Measurements from ENCODE around the gene NPC1.
A peak's percentile ranks its signal among the peaks of the same experiment; 100 is the strongest.
"Not testable (repeated sequence)": the region's sequence is repeated elsewhere in the genome, so short reads cannot be mapped to it uniquely, and the experiment has no call there.

NPC1 gene

GRCh38 chr18:23523429-23524212, 62.7 kb downstream of the NPC1 start:
- no peak for DNase-seq (ENCODE audit: low read depth)

GRCh38 chr18:23521907-23522306, 64.4 kb downstream of the NPC1 start:
- DNase-seq (ENCODE audit: low read depth): no peak

- no peak for DNase-seq (ENCODE audit: low read depth)
Observed at GRCh38 chr18:23521271-23521670, 65.0 kb downstream of the NPC1 start.

GRCh38 chr18:23519734-23520133, 66.6 kb downstream of the NPC1 start:
- DNase-seq (ENCODE audit: low read depth): no peak

- peak; percentile 53 for DNase-seq (ENCODE audit: low read depth)
Observed at GRCh38 chr18:23515911-23516546, 70.3 kb downstream of the NPC1 start.

- DNase-seq (ENCODE audit: low read depth): no peak
Observed at GRCh38 chr18:23512641-23513040, 73.7 kb downstream of the NPC1 start.

GRCh38 chr18:23512216-23512615, 74.1 kb downstream of the NPC1 start:
- DNase-seq (ENCODE audit: low read depth): not testable (repeated sequence)

- not testable (repeated sequence) for DNase-seq (ENCODE audit: low read depth)
Observed at GRCh38 chr18:23510923-23511322, 75.4 kb downstream of the NPC1 start.

- DNase-seq (ENCODE audit: low read depth): no peak
Observed at GRCh38 chr18:23506393-23506792, 79.9 kb downstream of the NPC1 start.

- no peak for DNase-seq (ENCODE audit: low read depth)
Observed at GRCh38 chr18:23504720-23505119, 81.6 kb downstream of the NPC1 start.

- DNase-seq (ENCODE audit: low read depth): no peak
Observed at GRCh38 chr18:23503963-23504344, 82.4 kb downstream of the NPC1 start.

GRCh38 chr18:23503038-23503962, 83.0 kb downstream of the NPC1 start, which contains the start of gene RMC1:
RMC1 (plus strand) TSS chr18:23503511; CDS start chr18:23503619, 108 bp downstream.
- DNase-seq (ENCODE audit: low read depth): peak; percentile 99

- DNase-seq (ENCODE audit: low read depth): no peak
Observed at GRCh38 chr18:23502516-23503037, 83.7 kb downstream of the NPC1 start.

- DNase-seq (ENCODE audit: low read depth): no peak
Observed at GRCh38 chr18:23501626-23502025, 84.7 kb downstream of the NPC1 start.

- no peak for DNase-seq (ENCODE audit: low read depth)
Observed at GRCh38 chr18:23499291-23499781, 87.0 kb downstream of the NPC1 start.

- peak; percentile 45 for DNase-seq (ENCODE audit: low read depth)
Observed at GRCh38 chr18:23498877-23499276, 87.4 kb downstream of the NPC1 start.

GRCh38 chr18:23498117-23498516, 88.2 kb downstream of the NPC1 start:
- no peak for DNase-seq (ENCODE audit: low read depth)

GRCh38 chr18:23495723-23496440, 90.4 kb downstream of the NPC1 start:
- DNase-seq (ENCODE audit: low read depth): no peak

GRCh38 chr18:23494992-23495391, 91.3 kb downstream of the NPC1 start:
- no peak for DNase-seq (ENCODE audit: low read depth)

GRCh38 chr18:23493654-23494053, 92.7 kb downstream of the NPC1 start:
- no peak for DNase-seq (ENCODE audit: low read depth)

- not testable (repeated sequence) for DNase-seq (ENCODE audit: low read depth)
Observed at GRCh38 chr18:23489586-23489985, 96.7 kb downstream of the NPC1 start.
